ENCODE data around the gene COIL. TPM values are rescaled to one million over a fixed set of nuclear protein-coding genes. Genes with fewer than 3 reads are reported as not detected.
A peak's percentile ranks its signal among the peaks of the same experiment; 100 is the strongest.

COIL gene
- total and polyA plus RNA-seq, 2 of the 13 experiments (the other 11 are each of a cell fraction or from before 2014, with no cell fraction given), result 8.1 to 29.4 TPM

DNA sequence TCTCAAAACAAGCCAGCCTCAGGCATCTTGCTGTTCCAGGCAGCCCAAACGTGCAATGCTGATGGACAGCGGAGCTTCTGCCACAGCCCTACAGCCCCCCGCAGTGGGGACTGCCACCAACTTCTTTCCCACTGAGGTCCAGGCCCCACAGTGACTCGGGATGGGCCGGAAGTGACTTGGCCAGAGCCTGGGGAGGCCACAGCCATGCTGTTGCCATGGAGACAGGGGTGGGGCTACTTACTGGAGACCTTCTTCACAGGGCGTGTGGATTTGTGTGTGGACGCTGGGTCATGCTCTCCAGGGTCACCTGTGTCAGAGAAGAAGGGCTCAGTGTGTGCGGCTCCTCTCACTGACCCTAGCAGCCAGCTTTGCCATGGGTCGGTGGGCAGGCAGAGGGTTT, 62.0 kb downstream of the COIL start (continued):
- TF ChIP-seq ZNF142 (CRISPR knock-in tag; IDR thresholded peaks at IDR 0.05) (no peak), SIN3A (IDR thresholded peaks at IDR 0.05; ENCODE audit: borderline replicate concordance, low read depth, low read length) (no peak), ZSCAN30 (CRISPR knock-in tag; IDR thresholded peaks at IDR 0.05) (no peak), ISX (CRISPR knock-in tag; conservative IDR thresholded peaks at IDR 0.05) (no peak), ZNF792 (CRISPR knock-in tag; IDR thresholded peaks at IDR 0.05) (no peak), ZSCAN21 (CRISPR knock-in tag; IDR thresholded peaks at IDR 0.05; ENCODE audit: borderline replicate concordance) (no peak), AGO2 (optimal IDR thresholded peaks at IDR 0.05; ENCODE audit: low read depth, low read length) (peak; percentile 42), RBFOX2 (IDR thresholded peaks at IDR 0.05; ENCODE audit: low read depth, low read length) (0 out of 2 replicates have a peak, but pooled peaks have one; percentile 21), HIC2 (CRISPR knock-in tag; IDR thresholded peaks at IDR 0.05; ENCODE audit: low read depth) (no peak), MLXIP (CRISPR knock-in tag; IDR thresholded peaks at IDR 0.05; ENCODE audit: borderline replicate concordance) (no peak), ZNF234 (CRISPR knock-in tag; conservative IDR thresholded peaks at IDR 0.05) (no peak)
- TF ChIP-seq, protein P1, sequence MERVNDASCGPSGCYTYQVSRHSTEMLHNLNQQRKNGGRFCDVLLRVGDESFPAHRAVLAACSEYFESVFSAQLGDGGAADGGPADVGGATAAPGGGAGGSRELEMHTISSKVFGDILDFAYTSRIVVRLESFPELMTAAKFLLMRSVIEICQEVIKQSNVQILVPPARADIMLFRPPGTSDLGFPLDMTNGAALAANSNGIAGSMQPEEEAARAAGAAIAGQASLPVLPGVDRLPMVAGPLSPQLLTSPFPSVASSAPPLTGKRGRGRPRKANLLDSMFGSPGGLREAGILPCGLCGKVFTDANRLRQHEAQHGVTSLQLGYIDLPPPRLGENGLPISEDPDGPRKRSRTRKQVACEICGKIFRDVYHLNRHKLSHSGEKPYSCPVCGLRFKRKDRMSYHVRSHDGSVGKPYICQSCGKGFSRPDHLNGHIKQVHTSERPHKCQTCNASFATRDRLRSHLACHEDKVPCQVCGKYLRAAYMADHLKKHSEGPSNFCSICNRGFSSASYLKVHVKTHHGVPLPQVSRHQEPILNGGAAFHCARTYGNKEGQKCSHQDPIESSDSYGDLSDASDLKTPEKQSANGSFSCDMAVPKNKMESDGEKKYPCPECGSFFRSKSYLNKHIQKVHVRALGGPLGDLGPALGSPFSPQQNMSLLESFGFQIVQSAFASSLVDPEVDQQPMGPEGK (CRISPR knock-in tag; IDR thresholded peaks at IDR 0.05), result no peak
- TF ChIP-seq, protein P2, sequence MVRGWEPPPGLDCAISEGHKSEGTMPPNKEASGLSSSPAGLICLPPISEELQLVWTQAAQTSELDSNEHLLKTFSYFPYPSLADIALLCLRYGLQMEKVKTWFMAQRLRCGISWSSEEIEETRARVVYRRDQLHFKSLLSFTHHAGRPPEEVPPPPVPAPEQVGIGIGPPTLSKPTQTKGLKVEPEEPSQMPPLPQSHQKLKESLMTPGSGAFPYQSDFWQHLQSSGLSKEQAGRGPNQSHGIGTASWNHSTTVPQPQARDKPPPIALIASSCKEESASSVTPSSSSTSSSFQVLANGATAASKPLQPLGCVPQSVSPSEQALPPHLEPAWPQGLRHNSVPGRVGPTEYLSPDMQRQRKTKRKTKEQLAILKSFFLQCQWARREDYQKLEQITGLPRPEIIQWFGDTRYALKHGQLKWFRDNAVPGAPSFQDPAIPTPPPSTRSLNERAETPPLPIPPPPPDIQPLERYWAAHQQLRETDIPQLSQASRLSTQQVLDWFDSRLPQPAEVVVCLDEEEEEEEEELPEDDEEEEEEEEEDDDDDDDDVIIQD (CRISPR knock-in tag; IDR thresholded peaks at IDR 0.05; ENCODE audit: low read depth), result no peak
- TF ChIP-seq, protein P3, sequence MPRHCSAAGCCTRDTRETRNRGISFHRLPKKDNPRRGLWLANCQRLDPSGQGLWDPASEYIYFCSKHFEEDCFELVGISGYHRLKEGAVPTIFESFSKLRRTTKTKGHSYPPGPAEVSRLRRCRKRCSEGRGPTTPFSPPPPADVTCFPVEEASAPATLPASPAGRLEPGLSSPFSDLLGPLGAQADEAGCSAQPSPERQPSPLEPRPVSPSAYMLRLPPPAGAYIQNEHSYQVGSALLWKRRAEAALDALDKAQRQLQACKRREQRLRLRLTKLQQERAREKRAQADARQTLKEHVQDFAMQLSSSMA (CRISPR knock-in tag; IDR thresholded peaks at IDR 0.05), result no peak
